ENCODE results near the gene ZFYVE28. TPM values are rescaled to one million over a fixed set of nuclear protein-coding genes. Genes with fewer than 3 reads are reported as not detected.

Gene ZFYVE28
- total and polyA plus RNA-seq, 3 experiments from 2014 or later = 12.9 to 14.8 (median 13.2) TPM

DNA sequence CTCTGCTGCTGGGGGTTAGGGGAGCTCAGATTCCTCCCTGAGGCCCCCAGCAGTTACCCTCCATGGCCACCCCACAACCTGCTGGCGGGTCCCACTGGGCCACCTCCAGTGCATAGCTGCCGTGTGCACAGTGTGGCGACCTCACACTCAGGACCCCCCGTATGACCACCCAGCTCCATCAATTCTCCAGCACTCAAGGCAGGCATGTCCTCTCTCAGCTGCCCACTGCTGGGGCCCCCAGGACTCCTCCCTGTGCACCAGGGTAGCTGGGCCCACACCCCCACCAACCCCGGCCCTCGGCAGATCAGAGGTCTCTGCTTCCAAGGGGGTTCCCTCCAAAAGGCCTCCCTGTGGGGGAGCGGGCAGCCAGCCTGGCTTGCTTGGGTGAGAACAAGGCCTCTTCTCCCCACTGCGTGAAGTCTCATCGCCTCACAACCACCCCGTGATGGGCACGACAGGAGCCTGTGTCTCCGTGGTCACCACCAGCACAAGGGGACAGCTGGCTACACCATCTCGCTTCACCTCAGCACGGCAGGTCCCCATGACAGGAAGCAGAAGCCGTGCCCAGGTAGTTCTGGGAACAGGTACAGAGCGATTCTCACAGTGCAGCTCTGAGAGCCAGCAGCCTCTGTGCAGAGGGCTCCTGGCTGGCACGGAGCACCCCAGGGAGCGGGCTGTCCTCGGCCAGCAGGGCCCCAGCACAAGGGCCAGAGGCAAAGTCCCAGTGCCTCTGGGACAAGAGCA lies 171.9 kb downstream of the ZFYVE28 start:
- POLR2A ChIA-PET = no interaction called here
- DNase-seq = no peak
- Histone ChIP-seq H3K4me3 (ENCODE audit: low read length) (no peak overlapping the region), H3K36me3 (ENCODE audit: insufficient read depth, low read length) (no peaks in the 10 kb centered on the region), H3K27ac (ENCODE audit: low read depth, low read length) (no peak overlapping the region), H3K9me3 (ENCODE audit: low read length) (no peaks in the 10 kb centered on the region), H3K27me3 (ENCODE audit: insufficient read depth, low read length, poor library complexity, severe bottlenecking) (no peaks in the 10 kb centered on the region), H3K4me1 (ENCODE audit: insufficient read depth, low read length) (no peaks in the 10 kb centered on the region)
- CTCF ChIA-PET = no interaction called here
- Mint-ChIP-seq H3K27me3 (peaks cover 0 to 2% of the 10 kb centered on the region in 2 donors), H3K9me3 (no peaks in the 10 kb centered on the region), H3K27ac (peak overlapping the region in 3 of 8 donors; percentile 27 to 61 (median 45)), H3K4me3 (no peak overlapping the region), H3K36me3 (peaks cover 0 to 28% (median 0%) of the 10 kb centered on the region in 3 donors), H3K4me1 (peaks cover 18 to 28% (median 22%) of the 10 kb centered on the region in 3 donors)

DNA sequence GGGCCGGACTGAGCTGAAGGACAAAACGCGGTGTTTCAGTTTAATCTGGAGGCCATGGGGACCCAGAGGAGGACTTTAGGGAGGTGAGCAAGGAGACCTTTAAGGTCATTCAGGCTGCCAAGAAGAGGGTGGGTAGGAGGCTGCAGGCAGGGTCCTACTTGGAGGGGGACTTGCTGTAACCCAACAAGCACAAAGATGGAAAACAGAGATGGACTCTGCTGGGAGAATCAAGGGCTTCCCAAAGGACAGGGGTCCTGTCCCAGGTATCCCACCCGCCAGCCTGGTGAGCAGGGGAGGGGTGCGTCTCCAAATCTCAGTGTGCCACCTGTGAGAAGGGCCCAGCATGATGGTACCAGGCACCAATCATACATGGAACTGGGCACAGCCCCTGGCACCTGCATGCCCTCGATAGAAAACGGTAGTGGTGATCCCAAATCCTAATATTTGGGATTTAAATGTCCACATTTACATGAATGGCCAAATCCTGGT lies 172.6 kb downstream of the ZFYVE28 start:
- POLR2A ChIA-PET = no interaction called here
- CTCF ChIA-PET = no interaction called here

DNA sequence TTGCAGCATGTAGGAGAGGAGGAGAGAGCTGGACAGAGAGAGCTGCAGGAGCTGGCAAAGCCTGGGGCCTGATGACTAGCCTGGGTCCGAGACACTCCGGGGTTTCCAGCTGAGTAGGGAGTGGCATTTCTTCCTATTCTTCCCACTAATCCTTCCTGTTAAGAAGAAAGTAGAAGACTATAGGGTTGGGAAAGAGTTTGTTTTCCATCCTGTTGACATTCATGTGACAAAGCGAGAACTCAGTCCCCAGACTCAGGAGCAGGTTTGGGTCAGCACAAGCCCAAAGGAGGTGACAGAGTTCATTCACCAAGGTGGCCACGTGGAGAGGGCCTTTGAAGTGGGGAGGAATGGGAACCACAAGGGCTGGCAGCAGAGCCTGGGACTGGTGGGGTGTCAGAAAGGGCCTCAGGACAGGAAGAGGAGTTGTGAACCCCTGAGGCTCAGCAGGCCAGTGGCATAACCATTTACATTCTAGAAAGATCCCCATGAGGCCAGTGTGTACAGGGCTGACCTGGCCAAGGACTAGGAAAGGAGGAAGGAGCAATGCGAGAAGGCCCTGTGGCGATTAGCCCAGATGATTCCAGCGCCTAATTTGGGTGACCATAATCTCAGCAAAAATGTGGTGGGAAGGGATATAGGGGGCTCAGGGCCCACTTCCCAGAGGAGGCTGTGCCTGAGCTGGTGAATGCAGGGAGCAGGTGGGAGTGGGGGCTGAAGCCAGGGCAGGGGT lies 173.2 kb downstream of the ZFYVE28 start:
- DNase-seq = no peak
- Mint-ChIP-seq H3K4me3 (peak overlapping the region in 1 of 7 donors; percentile 45), H3K27me3 (peaks cover 0 to 2% of the 10 kb centered on the region in 2 donors), H3K4me1 (peaks cover 29 to 41% (median 32%) of the 10 kb centered on the region in 3 donors), H3K9me3 (no peaks in the 10 kb centered on the region), H3K36me3 (peaks cover 0 to 32% (median 0%) of the 10 kb centered on the region in 3 donors), H3K27ac (peak overlapping the region; percentile 20 to 96 (median 69))
- CTCF ChIA-PET = no interaction called here
- H3K27me3 ChIP-seq (ENCODE audit: insufficient read depth, low read length, poor library complexity, severe bottlenecking) = no peaks in the 10 kb centered on the region
- no peak overlapping the region for H3K27ac ChIP-seq (ENCODE audit: low read depth, low read length)
- POLR2A ChIA-PET = interaction anchor here (1.1 kb wide), 1 partner anchor 17 kb away, joined by 3 read pairs; the partner anchor contains the start of gene MXD4
- no peaks in the 10 kb centered on the region for H3K36me3 ChIP-seq (ENCODE audit: insufficient read depth, low read length)
- H3K9me3 ChIP-seq (ENCODE audit: low read length) = no peaks in the 10 kb centered on the region
- no peak overlapping the region for H3K4me3 ChIP-seq (ENCODE audit: low read length)
- peaks cover 9% of the 10 kb centered on the region for H3K4me1 ChIP-seq (ENCODE audit: insufficient read depth, low read length)

More for the DNA sequence above, 172.6 kb downstream of the ZFYVE28 start:
- H3K4me1 Mint-ChIP-seq = peaks cover 23 to 35% (median 26%) of the 10 kb centered on the region in 3 donors
- no peaks in the 10 kb centered on the region for H3K27me3 ChIP-seq (ENCODE audit: insufficient read depth, low read length, poor library complexity, severe bottlenecking)
- peak overlapping the region in 1 of 7 donors; percentile 45 for H3K4me3 Mint-ChIP-seq
- peaks cover 3% of the 10 kb centered on the region for H3K4me1 ChIP-seq (ENCODE audit: insufficient read depth, low read length)
- no peaks in the 10 kb centered on the region for H3K9me3 Mint-ChIP-seq
- no peak overlapping the region for H3K27ac ChIP-seq (ENCODE audit: low read depth, low read length)
- peak overlapping the region in 7 of 8 donors; percentile 20 to 96 (median 69) for H3K27ac Mint-ChIP-seq
- H3K9me3 ChIP-seq (ENCODE audit: low read length) = no peaks in the 10 kb centered on the region
- DNase-seq = no peak
- H3K36me3 ChIP-seq (ENCODE audit: insufficient read depth, low read length) = no peaks in the 10 kb centered on the region
- no peak overlapping the region for H3K4me3 ChIP-seq (ENCODE audit: low read length)
- H3K27me3 Mint-ChIP-seq = peaks cover 0 to 2% of the 10 kb centered on the region in 2 donors
- H3K36me3 Mint-ChIP-seq = peaks cover 0 to 30% (median 0%) of the 10 kb centered on the region in 3 donors

DNA sequence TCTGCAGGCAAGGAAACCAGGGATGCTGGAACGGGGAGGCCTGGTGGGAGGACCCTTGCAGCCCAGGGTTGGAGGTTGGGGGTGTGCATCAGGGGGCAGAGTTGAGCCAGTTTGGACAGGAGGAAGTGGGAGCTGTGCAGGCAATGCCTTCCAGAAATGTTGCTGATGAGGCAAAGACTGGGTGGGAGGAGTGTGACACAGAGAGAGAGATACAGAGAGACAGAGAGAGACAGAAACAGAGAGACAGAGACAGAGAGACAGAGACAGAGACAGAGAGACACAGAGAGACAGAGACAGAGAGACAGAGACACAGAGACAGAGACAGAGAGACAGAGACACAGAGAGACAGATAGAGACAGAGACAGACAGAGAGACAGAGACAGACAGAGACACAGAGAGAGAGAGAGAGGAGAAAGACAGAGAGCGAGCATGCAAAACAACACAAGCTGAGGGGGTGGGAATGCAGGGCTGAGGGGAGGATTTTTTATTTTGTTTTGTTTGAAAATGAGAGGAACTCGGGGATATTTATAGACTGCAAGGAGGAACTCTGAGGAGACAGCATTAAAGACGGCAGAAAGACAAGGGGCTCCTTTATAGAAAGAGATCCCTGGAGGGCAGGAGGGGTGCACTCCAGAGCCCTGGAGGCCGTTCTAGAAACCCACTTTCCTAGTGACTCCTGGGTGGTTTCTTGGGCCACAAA lies 174.6 kb downstream of the ZFYVE28 start:
- Histone ChIP-seq H3K9me3 (ENCODE audit: low read length) (no peaks in the 10 kb centered on the region), H3K27ac (ENCODE audit: low read depth, low read length) (no peak overlapping the region), H3K27me3 (ENCODE audit: insufficient read depth, low read length, poor library complexity, severe bottlenecking) (no peaks in the 10 kb centered on the region), H3K4me1 (ENCODE audit: insufficient read depth, low read length) (peaks cover 21% of the 10 kb centered on the region), H3K36me3 (ENCODE audit: insufficient read depth, low read length) (no peaks in the 10 kb centered on the region), H3K4me3 (ENCODE audit: low read length) (no peak overlapping the region)
- Mint-ChIP-seq H3K27me3 (peaks cover 0 to 2% of the 10 kb centered on the region in 2 donors), H3K9me3 (no peaks in the 10 kb centered on the region), H3K4me3 (peak overlapping the region in 1 of 7 donors; percentile 41), H3K27ac (peak overlapping the region; percentile 25 to 90 (median 72)), H3K4me1 (peaks cover 41 to 53% (median 44%) of the 10 kb centered on the region in 3 donors), H3K36me3 (peaks cover 0 to 30% (median 4%) of the 10 kb centered on the region in 3 donors)
- ChIA-PET POLR2A (interaction anchor here (1.1 kb wide), 1 partner anchor 18 kb away, joined by 3 read pairs; the partner anchor contains the start of gene MXD4), CTCF (no interaction called here)
- no peak for DNase-seq

DNA sequence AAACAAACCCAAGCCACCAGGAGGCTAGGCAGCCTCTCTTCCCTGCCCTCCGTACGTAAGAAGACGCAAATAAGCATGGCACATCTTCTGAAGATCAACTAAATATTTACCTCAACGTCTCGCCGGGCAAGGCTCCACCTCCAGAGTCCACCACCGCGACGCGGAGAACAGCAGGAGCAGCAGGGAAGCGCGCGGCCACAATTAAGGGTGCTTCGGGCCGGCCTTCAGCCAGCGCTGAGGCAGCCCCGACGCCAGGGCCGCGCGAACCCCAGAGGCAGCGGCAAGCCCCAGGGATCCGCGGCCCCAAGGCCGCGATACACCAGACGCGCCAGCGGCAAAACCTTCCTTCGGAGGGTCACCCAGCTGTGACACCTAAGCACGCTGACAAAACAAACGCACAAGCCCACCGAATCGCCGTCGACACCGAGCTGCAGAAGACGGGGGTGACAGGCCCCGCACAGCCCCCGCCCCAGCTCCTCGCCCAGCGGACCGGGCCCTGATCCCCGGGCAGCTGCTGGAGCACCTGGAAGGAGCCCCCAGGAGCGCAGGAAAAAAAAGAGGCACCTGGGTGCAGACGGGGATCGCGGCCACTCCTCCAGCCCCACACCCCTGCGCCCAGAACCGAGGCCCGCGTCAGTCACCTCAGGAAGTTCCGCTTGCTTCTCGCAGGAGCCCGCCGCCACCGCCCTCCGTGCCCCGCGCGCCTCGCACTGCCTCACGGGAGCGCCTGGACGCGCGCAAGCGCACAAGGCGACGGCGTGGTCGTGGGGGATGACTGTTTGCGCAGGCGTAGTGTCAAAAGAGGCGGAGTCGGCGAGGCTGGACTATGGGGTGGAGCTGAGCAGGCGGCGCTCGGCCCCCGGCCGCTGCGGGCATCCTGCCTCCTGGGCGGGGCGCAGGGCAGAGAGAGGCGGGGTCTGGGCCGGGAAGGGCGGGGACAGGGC lies 176.8 kb downstream of the ZFYVE28 start, which contains the start of the genes HAUS3 and POLN:
Gene HAUS3, minus strand, starts transcription at position 712 of the 944 bp plus-strand sequence. CDS start 1,175 bp downstream, outside the sequence.
Gene POLN, minus strand, starts transcription at position 712 of the 944 bp plus-strand sequence. CDS start 12,890 bp downstream, outside the sequence.
- Histone ChIP-seq H3K36me3 (ENCODE audit: insufficient read depth, low read length) (no peaks in the 10 kb centered on the region), H3K9me3 (ENCODE audit: low read length) (no peaks in the 10 kb centered on the region), H3K27me3 (ENCODE audit: insufficient read depth, low read length, poor library complexity, severe bottlenecking) (no peaks in the 10 kb centered on the region), H3K4me1 (ENCODE audit: insufficient read depth, low read length) (peaks cover 39% of the 10 kb centered on the region), H3K27ac (ENCODE audit: low read depth, low read length) (peak within 1 kb of the TSS; percentile 89), H3K4me3 (ENCODE audit: low read length) (peak within 1 kb of the TSS; percentile 81)
- Mint-ChIP-seq H3K4me3 (peak within 1 kb of the TSS; percentile 88 to 95 (median 93)), H3K36me3 (peaks cover 0 to 40% (median 4%) of the 10 kb centered on the region in 3 donors), H3K9me3 (no peaks in the 10 kb centered on the region), H3K27ac (peak within 1 kb of the TSS; percentile 90 to 98 (median 93)), H3K4me1 (peaks cover 56 to 73% (median 66%) of the 10 kb centered on the region in 3 donors), H3K27me3 (no peaks in the 10 kb centered on the region)
- ChIA-PET POLR2A (interaction anchor here (0.6 to 2.5 kb wide), 8 partner anchors 21 to 607 kb away, joined by 3 to 29 read pairs (median 6); partner anchors contain the start of genes CFAP99, MXD4, RNF4 and ZFYVE28), CTCF (interaction anchor here (0.6 to 2.6 kb wide), 5 partner anchors 22 to 243 kb away, joined by 3 to 17 read pairs (median 7); partner anchors contain the start of genes CFAP99 and ZFYVE28)
- peak; percentile 99 to 100 (median 99) for DNase-seq

DNA sequence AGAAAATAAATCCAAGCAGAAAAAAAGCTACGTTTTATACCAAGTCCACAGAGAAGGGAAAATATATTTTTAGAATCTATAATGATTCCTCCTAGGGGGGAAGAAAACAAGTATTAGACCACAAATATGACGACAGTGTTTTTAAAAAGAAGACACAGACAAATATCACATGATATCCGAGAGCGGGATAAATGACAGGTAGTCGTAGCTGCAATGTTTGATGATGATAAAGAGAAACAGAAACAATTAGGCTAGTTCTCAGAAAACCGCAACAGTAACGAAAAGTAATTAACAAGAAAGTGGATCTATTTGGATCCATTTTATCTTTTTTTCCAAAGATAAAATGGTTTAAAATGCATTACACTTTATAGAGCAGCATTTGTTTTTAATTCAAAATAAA lies 177.4 kb downstream of the ZFYVE28 start:
- POLR2A ChIA-PET = interaction anchor here (0.5 to 2.5 kb wide), 9 partner anchors 19 to 486 kb away, joined by 3 to 29 read pairs (median 6); partner anchors contain the start of genes MXD4 and RNF4

More for the DNA sequence above, 177.4 kb downstream of the ZFYVE28 start:
- Histone ChIP-seq H3K36me3 (ENCODE audit: insufficient read depth, low read length) (peaks cover 4% of the 10 kb centered on the region), H3K4me3 (ENCODE audit: low read length) (peak overlapping the region; percentile 81), H3K27ac (ENCODE audit: low read depth, low read length) (peak overlapping the region; percentile 89), H3K4me1 (ENCODE audit: insufficient read depth, low read length) (peaks cover 39% of the 10 kb centered on the region), H3K27me3 (ENCODE audit: insufficient read depth, low read length, poor library complexity, severe bottlenecking) (no peaks in the 10 kb centered on the region), H3K9me3 (ENCODE audit: low read length) (no peaks in the 10 kb centered on the region)
- peaks cover 56 to 77% (median 71%) of the 10 kb centered on the region in 3 donors for H3K4me1 Mint-ChIP-seq
- CTCF ChIA-PET = interaction anchor here (1.2 to 2.6 kb wide), 6 partner anchors 21 to 228 kb away, joined by 3 to 17 read pairs (median 6); partner anchors contain the start of genes CFAP99, MXD4, RNF4 and ZFYVE28
- no peaks in the 10 kb centered on the region for H3K27me3 Mint-ChIP-seq
- peak overlapping the region; percentile 88 to 95 (median 93) for H3K4me3 Mint-ChIP-seq
- peaks cover 0 to 44% (median 4%) of the 10 kb centered on the region in 3 donors for H3K36me3 Mint-ChIP-seq
- peak in 2 of 5 donors; percentile 54 to 62 for DNase-seq
- peak overlapping the region; percentile 90 to 98 (median 92) for H3K27ac Mint-ChIP-seq
- H3K9me3 Mint-ChIP-seq = no peaks in the 10 kb centered on the region
